T-helper 2 cell (primary cell): Measurements from ENCODE around the gene CPEB3.
A peak's percentile ranks its signal among the peaks of the same experiment; 100 is the strongest.

Source experiments
- DNase-seq, 5 experiments: peaks; one replicate each; pipeline versions ENCODE4 v3.0.0 to v3.0.0-alpha.2; 2012 to 2022

The CPEB3 gene

DNA sequence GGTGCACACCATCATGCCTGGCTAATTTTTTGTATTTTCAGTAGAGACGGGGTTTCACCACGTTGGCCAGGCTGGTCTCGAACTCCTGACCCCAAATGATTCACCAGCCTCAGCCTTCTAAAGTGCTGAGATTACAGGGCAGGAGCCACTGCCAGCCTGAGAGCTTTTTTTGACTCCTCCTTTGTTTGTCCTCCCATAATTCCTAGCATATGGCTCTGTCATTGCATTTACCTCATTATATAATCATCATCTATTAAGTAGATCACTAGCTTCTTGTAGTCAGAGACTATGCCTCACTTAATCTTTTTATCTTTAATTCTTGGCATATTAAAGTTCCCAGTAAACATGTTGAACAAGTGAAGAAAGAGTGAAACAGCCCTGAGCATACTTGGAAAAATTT, 82.1 kb downstream of the CPEB3 start:
- no peak for DNase-seq

GRCh38 chr10:92208157-92208720, 82.6 kb downstream of the CPEB3 start:
- no peak for DNase-seq

- DNase-seq: no peak
Observed at GRCh38 chr10:92207061-92207460, 83.8 kb downstream of the CPEB3 start.

DNA sequence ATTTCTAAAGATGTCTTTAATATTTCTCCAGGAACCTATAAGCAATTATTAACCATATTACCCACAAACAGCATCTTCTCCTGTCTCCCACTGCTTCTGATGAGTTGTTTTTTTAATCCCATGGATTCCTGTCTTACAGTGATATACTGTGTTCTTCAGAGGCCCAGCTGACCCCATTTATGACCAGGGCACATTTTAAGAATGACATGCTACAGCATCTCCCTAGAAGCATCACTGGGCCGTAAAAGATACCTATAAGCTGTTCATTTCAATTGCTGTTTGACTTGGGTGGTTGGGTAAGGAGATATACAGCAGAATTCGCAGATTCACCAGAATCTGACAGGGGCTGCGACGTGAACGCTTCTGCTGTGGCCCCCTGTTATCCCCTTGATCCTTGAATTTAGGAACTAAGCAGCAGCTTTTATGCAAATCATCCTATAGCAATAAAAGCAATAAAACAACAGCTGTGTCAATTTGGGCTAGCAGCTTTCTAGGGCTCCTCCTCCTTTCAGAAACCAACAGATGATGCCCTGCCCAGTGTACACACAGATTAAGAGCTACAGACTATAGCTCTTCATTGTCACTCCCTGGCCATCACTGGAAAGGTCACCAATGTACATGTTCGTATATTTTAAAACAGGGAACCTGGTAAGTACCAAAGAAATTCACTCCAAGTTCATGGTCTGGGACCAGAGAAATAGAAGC, 86.8 kb downstream of the CPEB3 start:
- no peak for DNase-seq

DNA sequence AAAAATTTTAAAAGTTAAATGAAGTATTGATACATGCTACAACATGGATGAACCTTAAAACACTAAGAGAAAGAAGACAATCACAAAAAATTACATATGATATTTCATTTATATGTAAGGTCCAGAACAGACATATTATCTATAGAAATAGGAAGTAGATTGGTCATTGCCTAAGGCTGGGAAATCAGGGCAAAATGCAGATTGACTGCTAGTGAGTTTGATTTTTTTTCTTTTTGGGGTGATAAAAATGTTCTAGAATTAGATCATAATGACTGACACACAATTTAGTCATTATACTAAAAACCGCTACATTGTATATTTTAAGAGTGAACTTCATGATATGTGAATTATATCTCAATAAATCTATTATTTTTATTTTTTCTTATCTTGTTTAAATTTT, 88.3 kb downstream of the CPEB3 start:
- DNase-seq: no peak

GRCh38 chr10:92200564-92200963, 90.3 kb downstream of the CPEB3 start:
- peak in 1 of 5 experiments; percentile 30 for DNase-seq

GRCh38 chr10:92187101-92187500, 103.8 kb downstream of the CPEB3 start:
- DNase-seq: no peak

- no peak for DNase-seq
Observed at GRCh38 chr10:92184977-92185376, 105.9 kb downstream of the CPEB3 start.

- DNase-seq: no peak
Observed at GRCh38 chr10:92183199-92183598, 107.7 kb downstream of the CPEB3 start.

- no peak for DNase-seq
Observed at GRCh38 chr10:92181575-92181974, 109.3 kb downstream of the CPEB3 start.

- no peak for DNase-seq
Observed at GRCh38 chr10:92180399-92180798, 110.5 kb downstream of the CPEB3 start.

DNA sequence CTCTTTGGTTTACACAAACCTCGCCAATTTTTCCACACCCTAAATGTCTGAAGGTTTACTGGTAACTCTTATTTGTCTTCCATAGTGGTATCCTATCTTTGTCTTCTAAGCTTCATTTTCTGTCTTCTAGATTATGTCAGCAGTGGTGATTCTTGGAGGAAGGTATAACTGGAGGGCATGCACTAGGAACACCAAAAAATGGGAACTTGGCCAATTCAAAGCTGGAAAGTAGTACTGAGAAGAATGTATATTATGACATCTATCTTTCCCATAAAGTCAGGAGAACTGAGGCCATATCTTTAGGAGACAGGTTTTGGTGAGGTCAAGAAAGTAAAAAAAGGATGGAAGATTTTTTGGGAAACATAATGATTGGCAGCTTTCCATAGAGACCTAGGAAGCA, 113.3 kb downstream of the CPEB3 start:
- DNase-seq: no peak

DNA sequence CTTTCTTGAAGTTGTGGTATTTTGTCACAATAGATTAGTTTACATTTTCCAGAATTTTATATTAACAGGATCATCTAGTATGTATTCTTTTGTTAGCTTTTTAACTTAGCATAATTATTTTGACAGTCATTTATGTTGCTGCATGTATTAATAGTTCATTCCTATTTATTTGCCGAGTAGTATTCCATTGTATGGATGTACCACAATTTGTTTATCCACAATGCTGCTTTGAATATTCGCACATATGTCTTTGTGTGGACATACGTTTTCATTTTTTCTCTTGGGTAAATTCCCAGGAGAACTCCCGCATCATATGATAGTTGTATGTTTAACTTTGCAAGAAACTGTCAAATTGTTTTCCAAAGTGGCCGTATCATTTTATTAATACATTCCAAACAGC, 115.7 kb downstream of the CPEB3 start:
- no peak for DNase-seq

- DNase-seq: no peak
Observed at GRCh38 chr10:92173996-92174395, 116.9 kb downstream of the CPEB3 start.

- no peak for DNase-seq
Observed at GRCh38 chr10:92164036-92164696, 126.7 kb downstream of the CPEB3 start.

DNA sequence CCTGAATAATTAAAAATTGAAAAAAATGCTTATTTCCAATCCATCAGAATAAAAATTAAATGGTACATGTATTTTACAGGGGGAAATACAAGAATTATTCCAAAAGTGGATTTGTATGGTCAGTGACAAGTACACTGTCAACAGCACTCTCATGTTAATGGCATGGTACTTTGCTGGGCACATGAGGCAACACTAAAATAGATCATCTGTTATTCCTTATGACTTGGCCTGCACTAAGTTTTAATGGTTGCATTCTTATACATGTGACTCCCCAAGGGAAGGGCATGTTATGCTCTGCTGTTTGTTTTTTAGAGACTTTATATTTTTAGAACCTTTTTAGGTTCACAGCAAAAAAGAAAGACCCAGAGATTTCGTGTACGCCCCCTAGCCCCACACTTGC, 128.3 kb downstream of the CPEB3 start:
- DNase-seq: no peak

GRCh38 chr10:92156874-92157773, 133.8 kb downstream of the CPEB3 start:
- DNase-seq: no peak

DNA sequence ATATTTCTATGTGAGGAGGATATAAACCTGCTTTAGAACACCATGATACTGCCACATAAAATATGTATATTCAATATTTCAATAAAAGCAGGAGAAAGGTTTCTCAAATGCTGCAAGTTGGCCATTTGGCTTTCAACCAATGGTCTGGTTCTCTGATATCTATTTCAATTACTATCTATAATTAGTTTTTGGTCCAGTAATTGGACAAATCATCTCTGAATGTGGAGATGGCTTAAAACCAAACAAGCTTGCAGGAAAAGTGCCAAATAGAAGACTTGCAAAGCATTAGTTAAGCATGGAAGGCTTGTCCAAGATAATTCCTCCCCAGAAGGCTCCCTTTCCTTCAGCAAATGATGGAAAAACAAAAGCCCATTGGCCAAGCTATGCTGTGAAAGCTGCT, 140.1 kb downstream of the CPEB3 start:
- no peak for DNase-seq

- DNase-seq: no peak
Observed at GRCh38 chr10:92149261-92149660, 141.6 kb downstream of the CPEB3 start.

DNA sequence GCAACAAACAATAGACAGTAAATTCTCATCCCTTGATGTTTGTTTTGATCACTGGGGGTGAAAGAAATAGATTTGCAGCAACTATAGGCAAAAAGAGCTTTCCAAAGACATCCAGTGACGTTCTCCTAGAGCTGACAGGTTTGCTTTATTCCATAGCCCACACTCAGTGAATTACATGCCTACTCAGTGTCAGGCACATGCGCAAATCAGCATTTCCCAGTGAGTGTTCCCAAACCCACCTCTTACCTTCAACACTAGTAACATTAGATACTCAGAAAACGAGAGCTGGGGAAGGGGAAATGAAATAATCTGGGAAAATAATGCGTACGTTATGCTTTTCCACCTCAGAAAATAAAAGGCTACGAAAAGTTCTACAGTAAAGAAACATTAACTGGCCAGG, 144.1 kb downstream of the CPEB3 start:
- DNase-seq: no peak

DNA sequence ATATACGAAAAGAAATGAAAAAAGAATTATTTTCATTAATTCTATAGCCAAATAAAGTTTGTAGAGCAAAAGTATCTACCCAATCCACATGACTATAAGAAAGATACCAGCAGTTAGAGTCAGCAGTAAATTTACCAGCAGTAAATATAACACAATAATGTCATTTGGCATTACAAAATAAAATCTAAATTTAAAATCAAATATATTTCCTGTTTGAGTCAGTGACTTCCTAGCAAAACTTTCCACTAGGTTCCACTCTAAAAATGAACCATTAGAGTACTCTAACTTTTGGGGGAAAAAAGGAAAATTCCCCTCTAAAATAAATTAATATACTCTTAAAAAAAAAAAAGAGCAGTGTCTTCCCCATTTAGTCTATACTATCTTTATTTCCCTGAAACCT, 144.8 kb downstream of the CPEB3 start:
- DNase-seq: no peak

DNA sequence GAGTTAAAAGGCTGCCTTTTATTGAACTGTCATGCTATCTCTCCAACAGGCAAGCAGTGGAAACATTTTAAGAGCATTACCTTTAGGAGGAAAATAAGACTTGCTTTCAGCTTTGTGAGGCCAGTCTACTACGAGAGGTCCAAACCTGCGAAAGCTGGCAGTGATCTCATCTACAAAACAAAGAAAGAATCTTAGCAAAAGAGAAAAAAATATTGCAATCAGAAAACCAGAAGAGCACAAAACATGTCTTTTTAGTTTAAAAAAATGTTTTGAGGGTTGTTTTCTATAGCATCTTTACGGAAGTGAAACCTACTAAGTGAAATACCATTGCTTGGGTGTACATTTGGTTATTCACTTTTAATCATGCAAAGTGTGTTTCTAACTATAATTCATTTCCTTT, 147.9 kb downstream of the CPEB3 start:
- DNase-seq: no peak

- DNase-seq: no peak
Observed at GRCh38 chr10:92142512-92142911, 148.4 kb downstream of the CPEB3 start.
